ENCODE data around the gene CLDN19. TPM values are rescaled to one million over a fixed set of nuclear protein-coding genes. Genes with fewer than 3 reads are reported as not detected.

The CLDN19 gene
- total and polyA plus RNA-seq, 2 donors (not counting 1 experiment from before 2014, with no cell fraction given), result 0.03 TPM; not detected in 1

DNA sequence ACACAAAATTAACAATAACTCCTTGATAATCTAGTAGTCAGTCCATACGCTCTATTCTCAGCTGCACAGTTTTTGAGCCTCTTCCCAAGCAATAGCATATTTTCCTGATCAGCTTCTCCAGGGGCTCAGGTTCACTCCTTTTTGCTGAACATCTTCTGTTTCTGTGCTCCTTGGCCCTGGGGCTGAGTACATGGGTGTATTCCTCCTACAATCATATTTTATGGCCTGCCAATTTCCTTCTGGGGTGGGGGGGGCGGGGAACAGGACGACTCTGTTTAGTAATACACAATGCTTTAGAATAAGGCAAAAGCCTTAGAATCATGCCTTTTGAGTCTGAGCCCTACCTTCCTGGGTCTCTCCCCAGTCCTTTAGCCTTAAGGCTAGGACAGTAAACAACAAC lies 8.5 kb downstream of the CLDN19 start:
- H3K4me2 ChIP-seq (replicated peaks; ENCODE audit: low read depth, low read length, poor library complexity, severe bottlenecking), result no peak overlapping the region
- H3K79me2 ChIP-seq (ENCODE audit: control insufficient read depth, insufficient read depth, low read length), result no peaks in the 10 kb centered on the region
- Mint-ChIP-seq H3K27ac (no peak overlapping the region), H3K9me3 (ENCODE audit: insufficient read depth) (no peaks in the 10 kb centered on the region), H3K4me1 (peaks cover 4% of the 10 kb centered on the region), H3K27me3 (no peaks in the 10 kb centered on the region), H3K4me3 (no peak overlapping the region)
- H3K9me3 ChIP-seq (ENCODE audit: control extremely low read depth in 1 of 3, control insufficient read depth in 2 of 3, insufficient read depth in 1 of 3, low read length in 2 of 3), result no peaks in the 10 kb centered on the region
- intact Hi-C loops (cut with micrococcal nuclease), result no loop called here
- WGBS (ENCODE audit: insufficient coverage), result 100% methylated on average over 1 of the region's 3 CpGs
- TF ChIP-seq CTCF (IDR thresholded peaks at IDR 0.05) (no peak), EZH2 (IDR thresholded peaks at IDR 0.05; ENCODE audit: borderline replicate concordance, insufficient read depth, low read depth, low read length, poor library complexity, severe bottlenecking) (no peak)
- H3K9ac ChIP-seq (ENCODE audit: low read length), result no peak overlapping the region
- H3K4me3 ChIP-seq (ENCODE audit: control extremely low read depth in 1 of 5, extremely low read depth in 1 of 5, insufficient read depth in 1 of 5, low read depth in 2 of 5, low read length in 4 of 5), result no peak overlapping the region
- H3K4me1 ChIP-seq (ENCODE audit: control insufficient read depth in 2 of 2, insufficient read depth in 2 of 2, low read length in 2 of 2), result peaks cover 0 to 1% of the 10 kb centered on the region in 2 donors
- ATAC-seq (ENCODE audit: low read depth) (no peak), DNase-seq (no peak)
- ChIA-PET CTCF (no interaction called here), POLR2A (interaction anchor here (0.7 kb wide), 1 partner anchor 920 kb away, joined by 6 read pairs; no protein-coding TSS in a partner anchor)
- H4K20me1 ChIP-seq (ENCODE audit: control insufficient read depth, insufficient read depth, low read length, poor library complexity, severe bottlenecking), result no peaks in the 10 kb centered on the region
- H3K36me3 ChIP-seq (replicated peaks in 1 of 2; ENCODE audit: control extremely low read depth in 1 of 2, control insufficient read depth in 1 of 2, extremely low read depth in 1 of 2, insufficient read depth in 2 of 2, low read length in 1 of 2), result no peaks in the 10 kb centered on the region
- H3K27me3 ChIP-seq (replicated peaks in 1 of 4; ENCODE audit: control extremely low read depth in 1 of 4, control insufficient read depth in 3 of 4, insufficient read depth in 4 of 4, low read length in 3 of 4), result no peaks in the 10 kb centered on the region
- H3K27ac ChIP-seq (ENCODE audit: low read length in 2 of 2), result no peak overlapping the region
- no peak overlapping the region for H2AFZ ChIP-seq (ENCODE audit: insufficient read depth, low read depth, low read length, poor library complexity, severe bottlenecking)

- DNase-seq (no peak), ATAC-seq (ENCODE audit: low read depth) (no peak)
- H3K4me2 ChIP-seq (replicated peaks; ENCODE audit: low read depth, low read length, poor library complexity, severe bottlenecking), result no peak overlapping the region
- no peaks in the 10 kb centered on the region for H3K27me3 Mint-ChIP-seq
- no peaks in the 10 kb centered on the region for H3K4me1 ChIP-seq (ENCODE audit: control insufficient read depth in 2 of 2, insufficient read depth in 2 of 2, low read length in 2 of 2)
- H3K4me3 Mint-ChIP-seq, result no peak overlapping the region
- TF ChIP-seq EZH2 (IDR thresholded peaks at IDR 0.05; ENCODE audit: borderline replicate concordance, insufficient read depth, low read depth, low read length, poor library complexity, severe bottlenecking), result no peak
- no peak overlapping the region for H3K9ac ChIP-seq (ENCODE audit: low read length)
- no peak overlapping the region for H3K4me3 ChIP-seq (ENCODE audit: control extremely low read depth in 1 of 5, extremely low read depth in 1 of 5, insufficient read depth in 1 of 5, low read depth in 2 of 5, low read length in 4 of 5)
- H3K9me3 Mint-ChIP-seq (ENCODE audit: insufficient read depth), result no peaks in the 10 kb centered on the region
- ChIA-PET POLR2A (interaction anchor here (0.7 kb wide), 1 partner anchor 921 kb away, joined by 6 read pairs; no protein-coding TSS in a partner anchor), CTCF (interaction anchor here (0.6 kb wide), 1 partner anchor 48 kb away, joined by 3 read pairs; no protein-coding TSS in a partner anchor)
- peaks cover 4% of the 10 kb centered on the region for H3K4me1 Mint-ChIP-seq
- H3K9me3 ChIP-seq (ENCODE audit: control extremely low read depth in 1 of 3, control insufficient read depth in 2 of 3, insufficient read depth in 1 of 3, low read length in 2 of 3), result no peaks in the 10 kb centered on the region
- H3K27me3 ChIP-seq (replicated peaks in 1 of 4; ENCODE audit: control extremely low read depth in 1 of 4, control insufficient read depth in 3 of 4, insufficient read depth in 4 of 4, low read length in 3 of 4), result no peaks in the 10 kb centered on the region
- no peak overlapping the region for H2AFZ ChIP-seq (ENCODE audit: insufficient read depth, low read depth, low read length, poor library complexity, severe bottlenecking)
- no peaks in the 10 kb centered on the region for H4K20me1 ChIP-seq (ENCODE audit: control insufficient read depth, insufficient read depth, low read length, poor library complexity, severe bottlenecking)
- no peak overlapping the region for H3K27ac ChIP-seq (ENCODE audit: low read length in 2 of 2)
- no peak overlapping the region for H3K27ac Mint-ChIP-seq
- no peaks in the 10 kb centered on the region for H3K36me3 ChIP-seq (replicated peaks in 1 of 2; ENCODE audit: control extremely low read depth in 1 of 2, control insufficient read depth in 1 of 2, extremely low read depth in 1 of 2, insufficient read depth in 2 of 2, low read length in 1 of 2)
- H3K79me2 ChIP-seq (ENCODE audit: control insufficient read depth, insufficient read depth, low read length), result no peaks in the 10 kb centered on the region
- 67% methylated on average over 3 of the region's 4 CpGs for WGBS (ENCODE audit: insufficient coverage)
- intact Hi-C loops (cut with micrococcal nuclease), result no loop called here
These were observed 9.0 kb downstream of the CLDN19 start for GRCh38 chr1:42730988-42731387.

All from B cell (primary cell).